ENCODE measurements around the gene HIF3A.
"Not testable (repeated sequence)": the region's sequence is repeated elsewhere in the genome, so short reads cannot be mapped to it uniquely, and the experiment has no call there.

DNA sequence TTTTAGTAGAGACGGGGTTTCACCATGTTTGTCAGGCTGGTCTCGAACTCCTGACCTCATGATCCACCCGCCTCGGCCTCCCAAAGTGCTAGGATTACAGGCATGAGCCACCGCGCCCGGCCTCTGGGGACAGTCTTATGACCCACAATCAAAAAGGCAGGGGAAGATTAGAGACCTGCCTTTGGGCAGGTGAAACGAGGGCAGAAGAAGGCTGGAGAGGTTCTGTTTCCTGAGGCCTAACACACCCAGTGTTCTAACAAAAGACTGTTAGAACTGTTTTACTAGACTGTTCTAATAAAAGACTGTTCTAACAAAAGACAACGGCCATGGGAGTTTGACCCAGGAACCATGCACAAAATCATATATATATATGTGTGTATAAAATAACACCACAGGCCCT is 26.4 kb downstream of the HIF3A start:
- not testable (repeated sequence) for TF ChIP-seq CTCF, EP300 (IDR thresholded peaks at IDR 0.05)
